ENCODE data around the gene OXA1L. TPM values are rescaled to one million over a fixed set of nuclear protein-coding genes. Genes with fewer than 3 reads are reported as not detected.

The OXA1L gene
- total and polyA plus RNA-seq, 12 donors = 79.9 to 183 (median 131) TPM

DNA sequence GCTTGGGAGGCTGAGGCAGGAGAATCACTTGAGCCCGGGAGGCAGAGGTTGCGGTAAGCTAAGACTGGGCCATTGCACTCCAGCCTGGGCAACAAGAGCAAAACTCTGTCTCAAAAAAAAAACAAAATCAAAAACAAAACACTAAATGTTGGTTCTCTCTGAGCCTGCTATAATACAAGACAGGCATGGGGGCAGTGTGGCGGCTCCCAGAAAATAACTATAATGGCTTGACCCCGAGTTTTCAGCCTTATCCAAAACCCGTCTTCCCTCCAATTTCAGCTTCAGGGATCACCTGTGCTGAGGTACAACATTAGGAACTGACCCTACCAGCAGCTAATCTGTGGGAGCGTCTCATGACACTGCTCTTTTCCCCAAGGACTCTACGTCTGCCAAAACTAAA is 47.9 kb downstream of the OXA1L start:
- TF ChIP-seq POLR2A (IDR thresholded peaks at IDR 0.05) = no peak
- TF ChIP-seq, protein P1, sequence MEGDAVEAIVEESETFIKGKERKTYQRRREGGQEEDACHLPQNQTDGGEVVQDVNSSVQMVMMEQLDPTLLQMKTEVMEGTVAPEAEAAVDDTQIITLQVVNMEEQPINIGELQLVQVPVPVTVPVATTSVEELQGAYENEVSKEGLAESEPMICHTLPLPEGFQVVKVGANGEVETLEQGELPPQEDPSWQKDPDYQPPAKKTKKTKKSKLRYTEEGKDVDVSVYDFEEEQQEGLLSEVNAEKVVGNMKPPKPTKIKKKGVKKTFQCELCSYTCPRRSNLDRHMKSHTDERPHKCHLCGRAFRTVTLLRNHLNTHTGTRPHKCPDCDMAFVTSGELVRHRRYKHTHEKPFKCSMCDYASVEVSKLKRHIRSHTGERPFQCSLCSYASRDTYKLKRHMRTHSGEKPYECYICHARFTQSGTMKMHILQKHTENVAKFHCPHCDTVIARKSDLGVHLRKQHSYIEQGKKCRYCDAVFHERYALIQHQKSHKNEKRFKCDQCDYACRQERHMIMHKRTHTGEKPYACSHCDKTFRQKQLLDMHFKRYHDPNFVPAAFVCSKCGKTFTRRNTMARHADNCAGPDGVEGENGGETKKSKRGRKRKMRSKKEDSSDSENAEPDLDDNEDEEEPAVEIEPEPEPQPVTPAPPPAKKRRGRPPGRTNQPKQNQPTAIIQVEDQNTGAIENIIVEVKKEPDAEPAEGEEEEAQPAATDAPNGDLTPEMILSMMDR (IDR thresholded peaks at IDR 0.05) = no peak

DNA sequence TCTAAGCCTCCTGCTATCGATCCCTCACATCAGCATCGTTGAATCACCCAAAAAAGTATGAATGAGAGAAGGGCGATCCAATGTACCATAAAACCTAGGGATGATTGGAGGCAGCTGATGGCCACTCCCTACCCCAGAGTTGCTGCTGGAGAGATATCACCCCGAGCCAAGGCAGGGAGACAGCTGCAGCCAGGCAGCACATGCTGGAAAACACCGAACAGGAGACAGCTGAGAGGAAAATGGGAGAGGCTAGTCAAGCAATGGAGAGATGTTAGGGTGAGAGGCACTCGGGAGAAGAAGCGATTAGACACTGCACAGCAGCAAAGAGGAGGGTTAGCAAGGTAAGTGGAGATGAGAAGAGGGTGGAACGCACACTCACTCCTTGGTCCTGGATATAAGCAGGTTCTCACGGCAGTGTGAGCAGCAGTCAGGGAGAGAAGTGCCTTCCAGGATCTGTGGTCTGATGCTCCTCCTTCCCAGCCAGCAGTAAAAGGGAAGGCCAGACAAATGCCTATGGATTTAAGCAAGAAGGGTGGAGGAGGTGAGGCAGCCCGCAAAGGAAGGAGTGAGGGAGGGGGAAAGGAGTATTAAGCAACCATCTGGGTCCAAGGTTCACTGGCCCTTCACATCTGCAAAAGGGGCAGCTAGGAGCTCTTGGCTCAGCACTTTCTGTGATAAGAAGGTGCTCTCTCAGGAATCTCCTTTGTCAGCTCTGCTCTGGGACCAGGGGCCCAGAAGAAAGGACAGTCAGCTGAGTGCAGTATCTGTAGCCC is 48.6 kb downstream of the OXA1L start, which contains the start of gene SLC7A7:
Gene SLC7A7, minus strand, starts transcription at position 495 of the 773 bp plus-strand sequence. CDS start 2,037 bp downstream, outside the sequence.
- 53 to 64% (median 60%) methylated on average over 10 of the region's 10 CpGs for WGBS, 4 donors

More for the DNA sequence above, 47.9 kb downstream of the OXA1L start:
- Histone ChIP-seq H3K36me3 (replicated peaks in 1 of 2) (no peaks in the 10 kb centered on the region), H3K4me1 (replicated peaks in 1 of 2) (peaks cover 0 to 6% of the 10 kb centered on the region in 2 donors), H3K27me3 (no peaks in the 10 kb centered on the region), H3K4me3 (peak overlapping the region in 1 of 4 donors; percentile 41), H3K9me3 (replicated peaks in 1 of 3) (no peaks in the 10 kb centered on the region), H3K27ac (peak overlapping the region in 1 of 5 donors; percentile 80)
- DNase-seq = no peak
- intact Hi-C loops (cut with DNase I) = loop anchor here in 1 of 2 donors (10.0 kb wide), 1 partner anchor 160 kb away; no protein-coding TSS in a partner anchor
- WGBS, 4 donors = 65 to 78% (median 70%) methylated on average over 7 of the region's 7 CpGs

DNA sequence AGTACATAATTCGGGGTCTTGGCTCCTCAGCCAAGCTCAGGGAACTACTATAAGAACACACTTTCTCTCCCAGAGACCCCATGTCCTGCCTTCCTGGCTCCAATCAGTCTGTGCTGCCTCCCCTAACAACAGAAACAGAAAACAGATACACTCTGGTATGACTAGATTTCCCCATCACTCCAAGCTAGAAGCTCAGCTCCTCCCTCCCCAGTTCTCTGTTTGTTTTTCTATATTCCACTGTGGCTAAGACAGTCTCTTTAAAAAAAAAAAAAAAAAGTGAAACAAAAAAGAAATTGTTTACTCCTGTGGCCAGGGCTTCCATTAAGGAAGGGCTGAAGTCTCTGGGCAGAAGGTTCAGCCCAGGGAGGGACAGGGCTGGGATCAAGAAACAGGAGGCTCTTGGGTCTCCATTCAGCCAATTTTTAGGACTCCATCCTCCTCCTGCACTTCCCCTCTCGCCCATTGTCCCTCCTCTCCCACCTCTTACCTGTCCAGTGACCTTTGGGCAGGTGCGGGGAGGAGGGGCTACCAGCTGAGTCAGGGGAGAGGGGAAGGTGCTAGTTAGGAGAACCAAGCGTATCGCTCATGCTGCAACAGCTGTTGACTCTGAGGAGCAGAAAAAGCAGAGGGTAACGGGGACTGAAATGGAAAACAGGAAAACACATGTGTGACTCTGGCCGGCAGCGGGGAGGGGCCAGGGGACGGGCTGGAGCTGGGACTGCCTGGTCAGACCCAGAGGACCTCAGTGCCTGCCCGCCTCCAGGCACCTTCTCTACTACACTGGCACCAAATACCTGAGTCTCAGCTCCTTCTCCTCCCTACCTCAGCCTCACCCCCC is 52.9 kb downstream of the OXA1L start:
- Histone ChIP-seq H3K4me3 (peak overlapping the region in 1 of 4 donors; percentile 12), H3K27me3 (no peaks in the 10 kb centered on the region), H3K9me3 (replicated peaks in 1 of 3) (no peaks in the 10 kb centered on the region), H3K4me1 (replicated peaks in 1 of 2) (peaks cover 0 to 26% of the 10 kb centered on the region in 2 donors), H3K27ac (peak overlapping the region in 2 of 5 donors; percentile 43 to 49), H3K36me3 (replicated peaks in 1 of 2) (no peaks in the 10 kb centered on the region)
- peak in 1 of 7 donors; percentile 28 for DNase-seq
- 20 to 27% (median 25%) methylated on average over 10 of the region's 10 CpGs for WGBS, 4 donors
- TF ChIP-seq POLR2A (IDR thresholded peaks at IDR 0.05) = no peak
- TF ChIP-seq, protein P1 (IDR thresholded peaks at IDR 0.05) = no peak
- intact Hi-C loops (cut with DNase I) = loop anchor here in 1 of 2 donors (5.0 to 10.0 kb wide), 2 partner anchors 165 to 262 kb away; no protein-coding TSS in a partner anchor

More for the DNA sequence above, 48.6 kb downstream of the OXA1L start, which contains the start of gene SLC7A7:
- no peak for DNase-seq
- no peaks in the 10 kb centered on the region for H3K9me3 ChIP-seq (replicated peaks in 1 of 3)
- H3K36me3 ChIP-seq (replicated peaks in 1 of 2) = no peaks in the 10 kb centered on the region
- intact Hi-C loops (cut with DNase I) = loop anchor here in 1 of 2 donors (5.0 to 10.0 kb wide), 2 partner anchors 160 to 258 kb away; no protein-coding TSS in a partner anchor
- peak within 1 kb of the TSS in 2 of 5 donors; percentile 41 to 80 for H3K27ac ChIP-seq
- peaks cover 0 to 11% of the 10 kb centered on the region in 2 donors for H3K4me1 ChIP-seq (replicated peaks in 1 of 2)
- TF ChIP-seq, protein P1 (IDR thresholded peaks at IDR 0.05) = no peak
- no peak for TF ChIP-seq POLR2A (IDR thresholded peaks at IDR 0.05)
- H3K27me3 ChIP-seq = no peaks in the 10 kb centered on the region
- H3K4me3 ChIP-seq = peak within 1 kb of the TSS in 1 of 4 donors; percentile 41
